ENCODE measurements around the gene RIPOR2. TPM values are rescaled to one million over a fixed set of nuclear protein-coding genes. Genes with fewer than 3 reads are reported as not detected.

Gene RIPOR2
- total RNA-seq, 1 donor from 2014 or later, result 19.4 TPM

- H3K4me3 ChIP-seq, result no peak overlapping the region
- H3K27ac ChIP-seq, result no peak overlapping the region
- no peaks in the 10 kb centered on the region for H3K27me3 ChIP-seq
- H3K4me1 ChIP-seq, result no peaks in the 10 kb centered on the region
- no peak for DNase-seq (ENCODE audit: extremely low spot score in 2 of 2)
- TF ChIP-seq POLR2A (IDR thresholded peaks at IDR 0.05) (no peak), CTCF (IDR thresholded peaks at IDR 0.05) (no peak), POLR2AphosphoS5 (IDR thresholded peaks at IDR 0.05; ENCODE audit: insufficient read depth in 1 of 2, low read depth in 1 of 2) (no peak)
- peaks cover 0 to 18% of the 10 kb centered on the region in 2 donors for H3K36me3 ChIP-seq
- H3K9me3 ChIP-seq, result no peaks in the 10 kb centered on the region
- intact Hi-C loops (cut with DNase I), result no loop called here
Measured at GRCh38 chr6:24823185-24823584, 112.6 kb downstream of the RIPOR2 start.

- TF ChIP-seq CTCF (IDR thresholded peaks at IDR 0.05) (no peak), POLR2AphosphoS5 (IDR thresholded peaks at IDR 0.05; ENCODE audit: insufficient read depth in 1 of 2, low read depth in 1 of 2) (no peak), POLR2A (IDR thresholded peaks at IDR 0.05) (no peak)
- intact Hi-C loops (cut with DNase I), result no loop called here
- Histone ChIP-seq H3K4me1 (no peaks in the 10 kb centered on the region), H3K9me3 (no peaks in the 10 kb centered on the region), H3K4me3 (no peak overlapping the region), H3K36me3 (peaks cover 0 to 18% of the 10 kb centered on the region in 2 donors), H3K27ac (no peak overlapping the region), H3K27me3 (no peaks in the 10 kb centered on the region)
- DNase-seq (ENCODE audit: extremely low spot score in 2 of 2), result no peak
Measured at GRCh38 chr6:24822696-24823095, 113.1 kb downstream of the RIPOR2 start.

- DNase-seq (ENCODE audit: extremely low spot score in 2 of 2), result no peak
Measured at GRCh38 chr6:24821860-24822444, 113.8 kb downstream of the RIPOR2 start.

GRCh38 chr6:24818346-24818745 lies 117.4 kb downstream of the RIPOR2 start:
- no peak for DNase-seq (ENCODE audit: extremely low spot score in 2 of 2)

More at GRCh38 chr6:24821860-24822444, 113.8 kb downstream of the RIPOR2 start:
- H3K27me3 ChIP-seq, result no peaks in the 10 kb centered on the region
- H3K4me3 ChIP-seq, result no peak overlapping the region
- intact Hi-C loops (cut with DNase I), result no loop called here
- H3K27ac ChIP-seq, result no peak overlapping the region
- TF ChIP-seq CTCF (IDR thresholded peaks at IDR 0.05), result no peak
- TF ChIP-seq POLR2A (IDR thresholded peaks at IDR 0.05), result no peak
- TF ChIP-seq POLR2AphosphoS5 (IDR thresholded peaks at IDR 0.05; ENCODE audit: insufficient read depth in 1 of 2, low read depth in 1 of 2), result no peak
- no peaks in the 10 kb centered on the region for H3K9me3 ChIP-seq
- no peaks in the 10 kb centered on the region for H3K4me1 ChIP-seq
- H3K36me3 ChIP-seq, result peaks cover 0 to 14% of the 10 kb centered on the region in 2 donors

More at GRCh38 chr6:24818346-24818745, 117.4 kb downstream of the RIPOR2 start:
- no peak overlapping the region for H3K27ac ChIP-seq
- H3K9me3 ChIP-seq, result no peaks in the 10 kb centered on the region
- no peaks in the 10 kb centered on the region for H3K27me3 ChIP-seq
- no peak overlapping the region for H3K4me3 ChIP-seq
- H3K36me3 ChIP-seq, result no peaks in the 10 kb centered on the region
- TF ChIP-seq CTCF (IDR thresholded peaks at IDR 0.05) (no peak), POLR2A (IDR thresholded peaks at IDR 0.05) (no peak), POLR2AphosphoS5 (IDR thresholded peaks at IDR 0.05; ENCODE audit: insufficient read depth in 1 of 2, low read depth in 1 of 2) (no peak)
- H3K4me1 ChIP-seq, result no peaks in the 10 kb centered on the region
- intact Hi-C loops (cut with DNase I), result no loop called here
